Measurements from ENCODE around the gene ZNF653.
"Not testable (repeated sequence)": the region's sequence is repeated elsewhere in the genome, so short reads cannot be mapped to it uniquely, and the experiment has no call there.

ZNF653 gene

GRCh38 chr19:11482384-11483050 is 23.1 kb downstream of the ZNF653 start:
- in situ Hi-C loops (cut with HindIII; ENCODE audit: low sequenced_read_pairs), result no loop called here

GRCh38 chr19:11481534-11482383 is 23.9 kb downstream of the ZNF653 start:
- in situ Hi-C loops (cut with HindIII; ENCODE audit: low sequenced_read_pairs), result no loop called here

GRCh38 chr19:11480715-11481533 is 24.7 kb downstream of the ZNF653 start, which contains the start of gene ELAVL3:
Gene ELAVL3, minus strand, starts transcription at chr19:11481046. Its CDS starts 438 bp downstream, at chr19:11480608.
- in situ Hi-C loops (cut with HindIII; ENCODE audit: low sequenced_read_pairs), result no loop called here

- in situ Hi-C loops (cut with HindIII; ENCODE audit: low sequenced_read_pairs), result no loop called here
Measured at GRCh38 chr19:11479898-11480714, 25.5 kb downstream of the ZNF653 start.

GRCh38 chr19:11479090-11479897 is 26.3 kb downstream of the ZNF653 start:
- in situ Hi-C loops (cut with HindIII; ENCODE audit: low sequenced_read_pairs), result no loop called here

GRCh38 chr19:11478167-11479089 is 27.2 kb downstream of the ZNF653 start:
- in situ Hi-C loops (cut with HindIII; ENCODE audit: low sequenced_read_pairs), result no loop called here

- in situ Hi-C loops (cut with HindIII; ENCODE audit: low sequenced_read_pairs), result no loop called here
Measured at GRCh38 chr19:11475861-11476260, 29.8 kb downstream of the ZNF653 start.

GRCh38 chr19:11475343-11475742 is 30.3 kb downstream of the ZNF653 start:
- in situ Hi-C loops (cut with HindIII; ENCODE audit: low sequenced_read_pairs), result not testable (repeated sequence)

- in situ Hi-C loops (cut with HindIII; ENCODE audit: low sequenced_read_pairs), result no loop called here
Measured at GRCh38 chr19:11473725-11474124, 31.9 kb downstream of the ZNF653 start.

GRCh38 chr19:11468266-11468845 is 37.3 kb downstream of the ZNF653 start:
- in situ Hi-C loops (cut with HindIII; ENCODE audit: low sequenced_read_pairs), result not testable (repeated sequence)

GRCh38 chr19:11465600-11465999 is 40.0 kb downstream of the ZNF653 start:
- in situ Hi-C loops (cut with HindIII; ENCODE audit: low sequenced_read_pairs), result no loop called here

GRCh38 chr19:11464333-11465265 is 41.0 kb downstream of the ZNF653 start:
- in situ Hi-C loops (cut with HindIII; ENCODE audit: low sequenced_read_pairs), result no loop called here

GRCh38 chr19:11463391-11463790 is 42.2 kb downstream of the ZNF653 start:
- in situ Hi-C loops (cut with HindIII; ENCODE audit: low sequenced_read_pairs), result no loop called here

- in situ Hi-C loops (cut with HindIII; ENCODE audit: low sequenced_read_pairs), result no loop called here
Measured at GRCh38 chr19:11461453-11461852, 44.2 kb downstream of the ZNF653 start.

- in situ Hi-C loops (cut with HindIII; ENCODE audit: low sequenced_read_pairs), result no loop called here
Measured at GRCh38 chr19:11460207-11460606, 45.4 kb downstream of the ZNF653 start.

- in situ Hi-C loops (cut with HindIII; ENCODE audit: low sequenced_read_pairs), result not testable (repeated sequence)
Measured at GRCh38 chr19:11458912-11459311, 46.7 kb downstream of the ZNF653 start.

Data from endothelial cell of hepatic sinusoid (primary cell).